A549 treated with GW870086 at 1 μM for 4 hours (cell line): Measurements from ENCODE around the gene FAM89A. TPM values are rescaled to one million over a fixed set of nuclear protein-coding genes. Genes with fewer than 3 reads are reported as not detected.

Experiments
- total RNA-seq: library from RNA; stranded (reverse); fragments of 200-300 nt; extraction: Qiagen RNA extraction; gene quantifications from 5 replicates; pipeline ENCODE4 v1.2.3, GENCODE V29; 2022; ENCODE audit warnings: low read depth

Gene FAM89A
- 12.7 to 18.7 TPM (median 16.9 TPM) in 5 replicates for total RNA-seq

GRCh38 chr1:231040019-231040799 is at the start of gene FAM89A:
Gene FAM89A (minus strand): TSS chr1:231040254. CDS start chr1:231040211, 43 bp downstream.

DNA sequence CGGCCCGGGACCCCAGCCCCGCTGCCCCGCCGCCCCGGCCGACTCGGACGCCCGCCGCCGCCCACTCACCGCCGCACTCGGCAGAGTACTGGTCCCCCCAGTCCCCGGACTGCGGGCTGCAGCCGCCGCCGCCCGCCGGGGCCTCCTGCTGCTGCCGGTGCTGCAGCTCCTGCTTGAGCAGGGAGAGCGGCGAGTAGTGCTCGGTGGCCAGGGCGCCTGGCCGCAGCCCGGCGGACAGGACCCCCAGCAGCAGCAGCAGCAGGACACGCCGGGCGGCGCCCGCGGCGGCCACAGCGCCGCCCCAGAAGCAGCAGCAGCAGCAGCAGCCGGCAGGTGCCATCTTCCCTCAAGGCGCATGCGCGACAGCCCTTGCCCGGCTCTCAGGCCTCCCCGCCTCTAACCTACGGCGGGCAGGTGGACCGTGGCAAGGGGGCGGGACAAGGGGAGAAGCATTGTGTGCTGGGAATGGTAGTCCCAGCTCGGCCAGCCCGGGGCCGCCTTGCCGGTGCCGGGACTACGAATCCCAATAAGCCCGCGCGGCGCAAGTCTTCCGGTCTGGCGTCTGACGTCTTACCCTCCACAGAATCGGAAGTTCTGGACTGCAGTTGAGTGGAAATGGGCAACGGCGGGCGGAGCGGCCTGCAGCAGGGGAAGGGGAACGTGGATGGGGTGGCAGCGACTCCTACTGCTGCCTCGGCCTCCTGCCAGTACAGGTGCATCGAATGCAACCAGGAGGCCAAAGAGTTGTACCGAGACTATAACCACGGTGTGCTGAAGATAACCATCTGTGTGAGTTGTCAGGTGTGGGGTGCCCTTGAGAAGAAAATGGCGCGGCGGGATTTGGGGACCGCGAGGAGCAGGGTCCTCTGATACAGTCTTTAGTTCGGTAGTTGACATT is 61.3 kb downstream of the FAM89A start, which contains the start of the genes ARV1 and TTC13:
ARV1 (plus strand) TSS at position 604 of the 898 bp plus-strand sequence; CDS start at position 616, 12 bp downstream.
TTC13 (minus strand) TSS at position 371 of the 898 bp plus-strand sequence; CDS start at position 340, 31 bp downstream.

Other genes with a start within 250 kb of the FAM89A start
- 17.6 to 19.9 TPM (median 19.7 TPM) in 5 replicates for gene C1orf198, start 171.7 kb downstream of the FAM89A start, total RNA-seq
- gene TTC13, start 61.4 kb downstream of the FAM89A start, total RNA-seq = 8.0 to 10.6 TPM (median 10.4 TPM) in 5 replicates
- gene ARV1, start 61.2 kb downstream of the FAM89A start, total RNA-seq = 21.2 to 26.9 TPM (median 26.0 TPM) in 5 replicates
- gene TRIM67, start 121.8 kb upstream of the FAM89A start, total RNA-seq = 0.09 to 0.23 TPM (median 0.13 TPM) in 5 replicates
- 31.8 to 38.5 TPM (median 37.9 TPM) in 5 replicates for gene GNPAT, start 201.0 kb upstream of the FAM89A start, total RNA-seq